COR-L47 (cell line): Measurements from ENCODE around the gene IQCF2.
"Not testable (repeated sequence)": the region's sequence is repeated elsewhere in the genome, so short reads cannot be mapped to it uniquely, and the experiment has no call there.

Source experiments
- DNase-seq: peaks from one replicate; lab custom pipeline; 2025; lab: John Stamatoyannopoulos, UW

The IQCF2 gene

DNA sequence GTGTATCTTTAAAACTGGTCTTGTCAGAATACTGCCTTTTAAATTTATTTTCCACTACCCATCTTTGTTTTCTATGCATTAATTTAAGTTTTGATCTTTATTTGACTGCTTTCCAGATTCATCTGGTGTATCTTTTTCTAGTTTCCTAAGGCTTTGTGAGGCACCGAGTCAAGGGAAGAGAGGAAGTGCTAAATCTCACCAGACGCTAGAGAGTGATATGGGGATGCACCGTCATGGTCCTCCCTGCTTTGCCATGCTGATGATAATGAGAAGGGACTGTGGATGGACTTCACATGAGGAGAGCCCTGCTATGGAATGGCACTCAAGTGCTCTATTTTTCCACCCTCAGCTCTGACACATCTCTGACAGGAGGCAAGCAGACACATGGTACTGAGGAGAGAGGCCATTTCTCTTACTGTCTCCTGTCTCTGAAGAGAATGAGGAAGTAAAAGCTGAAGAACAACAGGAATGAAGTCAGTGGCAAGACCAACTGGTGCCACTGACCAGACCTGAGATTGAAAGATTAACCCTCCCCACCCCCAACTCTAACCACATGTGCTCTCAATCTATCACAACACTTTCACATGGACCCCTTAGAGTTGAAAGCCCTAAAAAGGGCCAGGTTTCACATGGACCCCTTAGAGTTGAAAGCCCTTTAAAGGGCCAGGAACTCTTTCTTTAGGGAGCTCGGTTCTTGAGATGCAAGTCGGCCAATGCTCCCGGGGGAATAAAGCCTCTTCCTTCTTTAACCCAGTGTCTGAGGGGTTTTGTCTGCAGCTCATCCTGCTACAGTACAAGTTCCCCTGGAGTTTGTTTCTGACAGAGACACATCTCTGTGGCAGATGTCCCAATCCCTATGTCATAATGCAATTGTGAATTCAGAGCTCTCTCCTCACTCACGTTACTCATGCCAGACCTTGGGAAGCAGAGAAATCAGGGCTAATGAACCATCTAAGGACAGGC is at the start of gene IQCF2:
TSS of gene IQCF2 (plus strand) at position 913 of the 963 bp plus-strand sequence. CDS start 52 bp downstream, outside the sequence.
- DNase-seq = no peak

DNA sequence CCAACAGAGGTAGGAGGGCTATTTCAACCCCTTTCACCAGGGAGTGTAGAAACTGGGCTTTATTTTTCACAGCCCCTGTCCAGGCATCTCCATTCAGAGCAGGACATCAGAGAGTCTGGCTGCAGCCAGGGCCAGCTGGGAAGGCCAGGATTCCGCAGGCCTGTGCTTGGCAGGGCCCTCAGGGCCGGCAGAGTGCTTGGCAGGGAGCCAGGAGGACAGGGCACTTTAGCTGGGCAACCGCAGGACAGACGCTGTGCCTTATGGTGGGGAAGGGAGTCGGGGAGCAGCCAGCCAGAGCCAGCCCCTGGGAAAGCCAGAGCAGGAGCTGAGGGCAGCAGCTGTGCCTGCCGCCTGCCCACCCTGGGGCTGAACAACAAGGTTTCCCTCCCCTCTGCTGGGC is 47.9 kb upstream of the IQCF2 start:
- DNase-seq = no peak

DNA sequence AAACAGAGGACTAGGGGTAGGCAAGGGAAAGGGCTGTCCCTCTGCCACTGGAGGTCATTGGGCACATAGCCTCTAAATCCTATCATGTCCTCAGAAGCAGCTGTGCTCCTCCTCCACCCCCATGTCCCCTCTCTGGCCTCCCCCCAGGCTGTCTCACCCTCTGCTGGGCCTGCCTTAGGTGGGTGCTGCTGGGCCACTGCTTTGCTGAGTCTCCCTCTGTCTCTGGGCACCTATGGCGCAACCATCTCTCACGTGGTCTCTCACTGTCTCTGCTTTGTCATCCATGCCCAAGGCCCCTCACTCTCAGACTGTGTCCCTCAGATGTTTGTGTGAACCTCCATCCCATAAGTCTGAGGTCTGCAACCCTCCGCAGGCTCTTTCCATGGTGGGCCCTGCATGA is 47.4 kb upstream of the IQCF2 start:
- DNase-seq = no peak

DNA sequence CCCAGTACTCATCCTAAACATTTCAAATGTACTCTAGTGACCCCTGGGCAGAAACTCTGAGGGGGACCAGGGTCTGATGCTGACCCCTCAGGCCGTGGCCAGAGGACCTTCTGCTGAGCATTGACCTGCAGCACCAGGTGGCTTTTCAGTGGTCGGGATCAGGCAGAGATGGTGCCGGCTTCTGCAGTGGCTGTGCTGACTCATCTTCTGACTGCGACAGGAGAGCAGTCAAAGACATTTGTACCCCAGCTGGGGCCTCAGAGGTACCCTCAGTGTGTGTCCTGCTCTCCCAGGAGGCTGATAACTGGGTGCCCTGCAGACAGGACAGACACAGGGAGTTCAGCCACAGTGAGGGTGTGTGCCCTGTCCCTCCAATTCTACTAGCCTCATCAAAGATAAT is 45.8 kb upstream of the IQCF2 start:
- DNase-seq = no peak

DNA sequence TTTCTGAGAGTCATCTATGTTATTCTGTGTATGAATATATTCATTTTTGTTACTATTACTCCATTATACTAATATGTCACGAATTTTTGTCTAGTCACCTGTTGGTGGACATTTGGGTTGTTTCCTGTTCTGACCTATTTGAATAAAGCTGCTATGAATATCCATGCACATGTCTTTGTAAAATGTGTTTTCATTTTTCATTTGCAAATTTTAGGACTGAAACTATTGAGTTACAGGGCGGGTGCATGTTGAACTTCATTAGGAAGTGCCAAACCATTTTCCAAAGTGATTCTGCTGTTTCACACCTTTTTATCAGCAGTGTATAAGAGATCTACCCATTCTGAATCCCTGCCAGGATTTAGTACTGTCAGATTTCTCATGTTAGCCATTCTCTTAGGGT is 44.7 kb upstream of the IQCF2 start:
- DNase-seq = no peak

DNA sequence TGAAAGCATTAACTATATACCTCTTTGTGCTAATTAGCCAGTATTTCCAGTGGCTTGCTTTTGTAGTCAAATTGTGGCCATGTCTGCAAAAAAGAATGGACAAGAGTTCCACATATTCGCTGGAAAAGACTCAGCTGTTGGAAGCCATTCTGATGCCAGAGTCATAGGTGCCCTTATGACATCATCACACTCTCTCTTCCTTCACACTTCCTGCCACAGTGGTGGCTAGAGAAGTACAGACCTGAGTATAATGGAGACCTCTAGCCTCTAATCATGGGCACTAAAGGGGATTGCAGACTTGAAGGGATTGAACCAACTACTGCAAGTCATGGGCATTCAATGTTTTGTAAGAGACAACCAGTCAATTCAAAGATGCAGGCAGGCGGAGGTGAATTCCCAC is 44.0 kb upstream of the IQCF2 start:
- DNase-seq = no peak

DNA sequence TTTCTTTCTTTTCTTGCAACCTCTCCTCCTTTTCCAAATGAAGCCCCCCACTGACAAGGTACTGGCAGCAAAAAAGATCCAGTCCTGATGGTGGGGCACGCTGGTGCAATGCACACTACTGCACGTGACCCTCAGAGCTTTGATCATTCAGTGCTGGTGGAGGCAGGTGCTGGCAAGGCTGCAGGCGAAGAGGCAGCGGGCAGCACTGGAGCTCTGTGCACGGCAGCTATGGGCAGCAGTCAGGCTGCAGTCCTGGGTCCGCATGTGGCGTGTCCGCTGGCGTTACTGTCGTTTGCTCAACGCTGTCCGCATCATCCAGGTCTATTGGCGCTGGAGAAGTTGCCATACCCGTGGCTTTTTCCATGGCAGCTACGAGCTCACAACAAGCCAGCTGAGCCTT is 42.3 kb upstream of the IQCF2 start:
- DNase-seq = no peak

DNA sequence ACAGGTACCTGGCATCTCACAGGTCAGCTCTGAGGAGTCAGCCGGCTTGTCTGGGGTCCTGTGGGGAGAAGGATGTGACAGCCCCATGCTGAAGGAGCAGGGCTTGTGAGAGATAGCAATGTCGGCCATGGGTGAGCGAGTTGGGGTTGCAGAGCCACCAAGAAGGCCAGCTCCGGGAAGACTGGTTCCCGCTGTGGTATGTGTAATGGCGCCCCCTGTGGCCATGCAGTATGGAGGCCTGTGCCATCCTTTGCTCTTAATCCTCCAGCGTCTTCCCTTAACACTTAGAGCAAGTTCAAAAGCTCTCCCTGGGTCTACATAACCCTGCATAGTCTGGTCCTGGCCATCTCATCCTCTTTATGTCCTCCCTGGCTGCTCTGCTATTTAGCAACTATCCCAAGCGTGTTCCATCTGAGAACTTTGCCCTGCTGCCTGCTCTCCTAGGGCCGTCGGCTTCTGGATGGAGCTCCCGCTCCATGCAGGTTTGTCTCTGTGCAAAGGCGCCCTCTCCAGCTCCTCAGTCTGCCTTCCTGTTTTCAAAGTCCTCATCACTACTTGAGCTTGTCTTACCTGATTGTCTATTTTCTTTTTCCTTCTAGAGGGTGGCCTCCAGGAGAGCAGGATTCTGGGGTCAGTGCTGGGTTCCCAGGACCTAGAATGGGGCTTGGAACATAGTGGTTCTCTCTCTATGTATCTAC is 41.6 kb upstream of the IQCF2 start:
- DNase-seq = no peak

DNA sequence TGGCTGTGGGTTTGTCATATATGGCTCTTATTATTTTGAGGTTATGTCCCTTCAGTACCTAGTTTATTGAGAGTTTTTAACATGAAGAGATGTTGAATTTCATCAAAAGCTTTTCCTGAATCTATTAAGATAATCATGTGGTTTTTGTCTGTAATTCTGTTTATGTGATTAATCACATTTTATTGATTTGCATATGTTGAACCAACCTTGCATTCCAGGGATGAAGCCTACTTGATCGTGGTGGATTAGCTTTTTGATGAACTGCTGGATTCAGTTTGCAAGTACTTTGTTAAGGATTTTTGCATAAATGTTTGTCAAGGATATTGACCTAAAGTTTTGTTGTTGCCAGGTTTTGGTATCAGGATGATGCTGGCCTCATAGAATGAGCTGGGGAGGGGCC is 33.1 kb upstream of the IQCF2 start:
- no peak for DNase-seq

DNA sequence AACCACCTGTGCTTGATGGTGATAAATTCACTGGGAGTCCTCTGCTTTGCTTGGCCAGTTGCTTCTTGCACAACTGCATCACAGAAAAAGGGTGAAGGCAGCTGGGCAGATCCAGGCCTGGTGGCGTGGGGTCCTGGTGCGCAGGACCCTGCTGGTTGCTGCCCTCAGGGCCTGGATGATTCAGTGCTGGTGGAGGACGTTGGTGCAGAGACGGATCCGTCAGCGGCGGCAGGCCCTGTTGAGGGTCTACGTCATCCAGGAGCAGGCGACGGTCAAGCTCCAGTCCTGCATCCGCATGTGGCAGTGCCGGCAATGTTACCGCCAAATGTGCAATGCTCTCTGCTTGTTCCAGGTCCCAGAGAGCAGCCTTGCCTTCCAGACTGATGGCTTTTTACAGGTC is 31.1 kb upstream of the IQCF2 start:
- no peak for DNase-seq

DNA sequence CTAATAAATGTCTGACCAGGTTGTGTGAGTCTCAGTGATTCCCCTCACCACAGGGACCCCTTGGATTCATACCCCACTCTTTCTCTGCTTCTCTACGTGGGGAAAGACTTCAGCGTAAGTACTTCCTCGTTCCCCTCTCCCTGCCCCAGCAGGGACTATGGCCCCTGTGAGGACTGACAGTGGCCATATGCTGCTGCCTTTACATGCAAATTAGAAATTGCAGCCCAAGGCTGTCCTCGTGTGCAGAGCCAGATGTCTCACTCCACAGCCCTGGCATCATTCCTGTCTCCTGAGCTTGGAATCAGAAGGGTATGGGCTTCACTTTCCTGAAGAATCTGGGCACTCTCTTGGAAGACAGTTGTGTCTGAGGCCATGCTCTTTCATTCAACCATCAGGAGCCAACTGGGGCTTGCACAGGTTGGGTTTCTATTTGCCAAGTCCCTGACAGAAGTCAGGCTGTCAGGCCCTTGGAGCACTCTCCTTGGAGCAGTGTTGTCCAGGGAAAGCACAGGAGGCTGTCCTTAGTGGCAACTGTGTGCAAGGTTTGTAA is 30.5 kb upstream of the IQCF2 start:
- no peak for DNase-seq

DNA sequence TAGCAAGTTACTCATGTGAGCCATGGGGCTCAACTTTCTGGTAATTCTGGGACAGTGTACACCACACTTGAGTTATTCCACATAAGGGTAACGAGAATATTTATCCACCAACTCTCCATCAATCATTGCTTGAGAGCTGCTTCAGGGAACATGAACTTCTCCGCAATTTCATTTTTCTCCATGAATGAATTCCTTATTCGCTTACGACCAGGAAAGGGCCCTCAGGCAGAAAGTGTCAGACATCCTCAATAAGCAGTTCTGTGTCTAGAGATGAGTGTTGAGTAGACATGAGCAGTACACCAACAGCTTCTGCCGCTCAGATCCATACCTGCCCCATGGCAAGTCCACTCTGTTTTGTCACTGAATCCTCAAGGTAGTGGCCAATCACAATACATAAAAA is 24.8 kb upstream of the IQCF2 start:
- DNase-seq = no peak

DNA sequence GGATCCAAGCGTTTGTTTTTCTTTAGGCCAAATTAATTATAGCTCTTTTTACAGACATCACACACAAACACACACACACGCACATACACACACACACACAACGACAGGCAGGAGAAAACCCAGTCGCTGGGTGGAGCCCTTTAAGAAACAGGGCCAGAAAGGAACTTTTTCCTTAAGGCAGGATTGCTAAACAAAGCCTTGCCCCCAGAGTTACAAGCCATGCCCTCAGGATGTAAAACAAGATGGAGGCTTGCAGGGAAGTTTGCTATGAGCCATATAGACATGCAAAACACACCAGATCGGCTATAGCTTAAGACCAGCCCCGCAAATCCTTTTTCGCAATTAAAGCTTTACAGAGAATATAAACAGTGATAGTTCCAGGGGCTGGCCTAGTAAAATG is 16.3 kb upstream of the IQCF2 start:
- no peak for DNase-seq

DNA sequence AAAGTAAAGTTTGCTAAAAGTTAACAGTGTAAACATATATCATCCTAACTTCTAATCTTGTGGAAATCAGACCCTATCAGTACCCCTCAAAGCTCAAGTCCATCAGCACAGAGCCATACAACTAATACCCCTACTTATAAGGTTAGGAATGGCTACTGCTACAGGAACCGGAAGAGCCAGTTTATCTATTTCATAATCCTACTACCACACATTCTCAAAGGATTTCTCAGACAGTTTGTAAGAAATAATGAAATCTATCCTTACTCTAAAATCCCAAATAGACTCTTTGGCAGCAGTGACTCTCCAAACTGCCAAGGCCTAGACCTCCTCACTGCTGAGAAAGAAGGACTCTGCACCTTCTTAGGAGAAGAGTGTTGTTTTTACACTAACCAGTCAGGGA is 6.0 kb upstream of the IQCF2 start:
- not testable (repeated sequence) for DNase-seq

DNA sequence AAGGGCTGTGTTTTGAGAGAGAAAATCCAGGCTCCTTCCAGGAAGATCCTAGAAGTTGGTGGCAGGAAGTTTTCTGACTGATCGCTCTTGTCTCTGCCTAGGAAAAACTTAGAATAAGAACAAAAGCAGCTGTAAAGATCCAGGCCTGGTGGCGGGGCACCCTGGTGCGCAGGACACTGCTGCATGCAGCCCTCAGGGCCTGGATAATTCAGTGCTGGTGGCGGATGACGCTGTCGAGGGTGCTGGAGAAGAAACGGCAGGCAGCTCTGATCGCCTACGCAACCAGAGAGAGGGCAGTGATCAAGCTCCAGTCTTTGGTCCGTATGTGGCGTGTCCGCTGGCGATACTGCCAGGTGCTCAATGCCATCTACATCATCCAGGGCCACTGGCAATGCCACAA is 1.5 kb downstream of the IQCF2 start:
- no peak for DNase-seq

DNA sequence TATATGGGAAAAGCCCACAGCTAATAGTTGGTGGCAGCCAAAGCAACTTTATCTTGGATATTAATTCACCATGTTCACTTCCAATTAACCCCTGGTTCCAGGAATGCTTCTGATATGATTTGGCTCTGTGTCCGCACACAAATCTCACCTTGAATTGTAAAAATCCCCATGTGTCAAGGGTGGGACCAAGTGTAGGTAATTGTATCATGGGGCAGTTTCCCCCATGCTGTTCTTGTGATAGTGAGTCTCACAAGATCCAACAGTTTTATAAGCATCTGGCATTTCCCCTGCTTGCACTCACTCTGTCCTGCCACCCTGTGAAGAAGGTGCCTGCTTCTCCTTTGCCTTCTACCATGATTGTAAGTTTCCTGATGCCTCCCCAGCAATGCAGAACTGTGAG is 7.5 kb downstream of the IQCF2 start:
- DNase-seq = not testable (repeated sequence)

DNA sequence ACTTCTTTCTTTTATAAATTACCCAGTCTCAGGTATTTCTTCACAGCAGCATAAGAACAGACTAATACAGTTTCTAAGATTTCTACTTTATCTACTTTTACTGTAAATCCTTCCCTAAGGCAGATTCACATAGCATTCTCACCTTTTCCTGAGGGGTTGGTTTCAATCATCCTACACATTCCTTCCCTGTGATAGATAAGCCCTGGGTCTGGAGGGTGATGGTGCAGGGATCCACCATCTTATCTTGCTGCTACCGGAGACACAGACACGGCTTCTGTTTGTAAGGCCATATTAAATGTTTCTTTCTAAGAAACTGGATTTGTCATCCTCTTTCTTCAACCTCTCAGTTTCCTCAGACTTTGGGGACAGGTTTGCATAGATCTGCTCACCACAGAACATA is 7.9 kb downstream of the IQCF2 start:
- no peak for DNase-seq

DNA sequence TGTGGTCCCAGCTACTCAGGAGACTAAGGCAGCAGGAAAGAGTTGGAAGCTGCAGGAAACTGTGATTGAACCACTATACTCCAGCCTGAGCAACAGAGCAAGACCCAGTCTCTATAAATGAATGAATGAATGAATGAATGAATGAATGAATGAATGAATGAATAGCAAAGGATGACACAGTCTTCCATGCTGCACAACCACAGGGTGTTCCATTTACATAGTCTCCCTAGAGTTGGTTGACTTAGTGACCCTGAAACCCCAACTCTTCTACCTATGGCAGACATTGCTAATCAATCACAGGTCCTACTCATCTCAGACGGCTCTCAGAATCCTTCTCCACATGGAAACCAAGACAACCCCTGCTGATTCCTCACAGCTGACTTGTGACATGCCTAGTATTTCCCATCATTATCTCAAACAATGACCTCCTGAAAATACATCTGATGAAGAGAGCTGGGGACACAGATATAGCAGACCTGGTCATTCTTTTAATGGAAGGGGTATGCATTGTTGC is 11.9 kb downstream of the IQCF2 start:
- DNase-seq = no peak

DNA sequence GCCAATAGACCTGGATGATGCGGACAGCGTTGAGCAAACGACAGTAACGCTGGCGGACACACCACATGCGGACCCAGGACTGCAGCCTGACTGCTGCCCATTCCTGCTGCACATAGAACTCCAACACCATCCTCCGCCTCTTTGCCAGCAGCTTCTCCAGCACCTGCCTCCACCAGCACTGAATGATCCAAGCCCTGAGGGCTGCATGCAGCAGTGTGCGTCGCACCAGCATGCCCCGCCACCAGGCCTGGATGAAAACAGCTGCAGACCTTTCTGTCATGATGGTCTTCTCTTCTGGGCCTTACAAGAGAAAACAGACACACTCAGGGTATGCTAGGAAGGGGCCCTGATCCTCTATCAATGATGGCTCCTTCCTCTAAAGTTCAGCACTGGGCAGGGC is 12.5 kb downstream of the IQCF2 start:
- DNase-seq = no peak

DNA sequence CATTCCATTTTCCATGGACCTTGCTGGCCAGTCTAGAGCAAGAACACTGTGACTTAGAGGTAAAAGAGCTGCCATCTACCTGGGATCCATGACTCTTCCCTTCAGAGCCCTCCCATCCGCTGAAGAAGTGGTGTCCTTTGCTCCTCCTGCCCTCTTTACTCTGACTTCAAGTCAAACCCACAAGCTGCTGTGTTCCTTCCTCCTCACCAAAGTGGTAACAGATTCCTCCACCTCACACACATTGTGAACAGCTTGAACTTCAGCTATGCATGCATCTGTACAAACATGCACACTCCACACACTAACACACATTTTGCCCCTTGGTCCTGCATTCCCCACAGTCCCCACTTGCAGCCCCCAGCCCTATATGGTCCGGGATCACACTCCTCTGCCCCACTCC is 13.0 kb downstream of the IQCF2 start:
- DNase-seq = no peak

DNA sequence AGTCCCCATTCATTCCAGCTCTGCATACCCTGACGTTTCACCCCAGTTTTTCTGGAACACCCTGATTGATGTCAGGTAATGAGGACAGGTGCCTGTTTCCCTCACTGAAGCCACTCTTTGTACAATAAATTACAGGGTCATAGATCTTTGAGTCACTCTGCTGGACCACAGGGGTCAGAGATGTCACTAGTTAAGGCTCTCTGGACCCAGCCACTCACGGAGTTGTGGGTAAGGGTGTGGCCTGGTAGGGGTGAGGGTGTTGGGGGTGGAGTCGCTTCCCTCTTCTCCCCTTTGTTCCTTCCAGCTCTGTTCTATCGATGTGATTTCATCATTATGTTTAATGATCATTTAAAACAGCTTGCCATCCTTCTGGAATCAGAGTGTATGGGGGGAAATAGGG is 13.5 kb downstream of the IQCF2 start:
- no peak for DNase-seq

DNA sequence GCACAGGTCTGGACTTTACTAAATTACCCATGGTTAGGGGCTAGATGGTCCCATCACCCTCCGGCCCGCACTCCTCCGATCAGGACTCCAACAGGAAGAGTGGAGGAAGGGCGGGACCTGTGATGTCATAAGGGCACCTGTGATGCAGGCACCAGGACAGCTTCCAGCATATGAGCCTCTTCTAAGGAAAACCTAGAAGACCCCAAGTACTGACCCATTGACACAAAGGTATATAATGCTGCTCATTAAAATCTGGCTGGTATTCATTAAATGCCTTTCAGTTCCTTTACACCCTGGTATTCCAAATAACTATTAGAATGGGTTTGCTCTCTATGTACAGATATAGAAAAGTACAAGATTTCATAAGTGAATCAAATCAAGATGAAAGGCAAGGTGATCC is 14.1 kb downstream of the IQCF2 start, which contains the start of gene IQCF5:
TSS of gene IQCF5 (minus strand) at position 101 of the 400 bp plus-strand sequence. CDS start at position 31, 70 bp downstream.
- no peak for DNase-seq

DNA sequence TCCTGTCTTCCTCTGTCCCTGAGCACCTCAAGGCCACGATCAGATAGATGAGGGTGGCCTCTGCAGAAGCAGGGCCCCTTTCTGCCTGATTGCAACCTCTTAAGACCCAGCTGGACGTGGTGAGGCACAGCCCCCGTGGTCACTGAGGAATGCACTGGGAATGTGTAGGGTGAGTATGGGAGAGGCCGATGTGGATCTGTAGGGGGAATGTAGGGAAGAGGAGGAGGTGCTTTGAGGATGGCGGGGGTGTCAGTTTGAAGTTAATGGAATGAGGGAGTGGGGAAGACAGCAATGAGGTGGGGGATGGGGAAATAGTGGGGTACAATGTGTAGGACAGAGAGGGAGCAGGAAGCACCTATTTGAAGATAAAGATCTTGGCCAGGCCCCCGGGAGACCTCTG is 14.8 kb downstream of the IQCF2 start:
- no peak for DNase-seq
